GM23248 (cell line): ENCODE data around the gene U2AF1L4.

Experiments
- EZH2 ChIP-seq: fragments of 200-600 bp; sonication (generic); IDR thresholded peaks from 2 replicates; pipeline ENCODE4 v1.6.1; 2018; ENCODE audit warnings: antibody characterized with exemption, mild to moderate bottlenecking; ENCODE audit not compliant: insufficient read depth, poor library complexity, severe bottlenecking
- EZH2phosphoT487 ChIP-seq: fragments of 200-600 bp; sonication (generic); IDR thresholded peaks from 2 replicates; pipeline ENCODE4 v1.6.1; 2018; ENCODE audit warnings: antibody characterized with exemption, moderate library complexity, mild to moderate bottlenecking, low read depth; ENCODE audit not compliant: insufficient read depth

- TF ChIP-seq EZH2phosphoT487 (no peak), EZH2 (no peak)
These were observed 39.5 kb upstream of the U2AF1L4 start for GRCh38 chr19:35784503-35785338.
